Measurements from ENCODE around the gene MRPS24.
A peak's percentile ranks its signal among the peaks of the same experiment; 100 is the strongest.

MRPS24 gene

DNA sequence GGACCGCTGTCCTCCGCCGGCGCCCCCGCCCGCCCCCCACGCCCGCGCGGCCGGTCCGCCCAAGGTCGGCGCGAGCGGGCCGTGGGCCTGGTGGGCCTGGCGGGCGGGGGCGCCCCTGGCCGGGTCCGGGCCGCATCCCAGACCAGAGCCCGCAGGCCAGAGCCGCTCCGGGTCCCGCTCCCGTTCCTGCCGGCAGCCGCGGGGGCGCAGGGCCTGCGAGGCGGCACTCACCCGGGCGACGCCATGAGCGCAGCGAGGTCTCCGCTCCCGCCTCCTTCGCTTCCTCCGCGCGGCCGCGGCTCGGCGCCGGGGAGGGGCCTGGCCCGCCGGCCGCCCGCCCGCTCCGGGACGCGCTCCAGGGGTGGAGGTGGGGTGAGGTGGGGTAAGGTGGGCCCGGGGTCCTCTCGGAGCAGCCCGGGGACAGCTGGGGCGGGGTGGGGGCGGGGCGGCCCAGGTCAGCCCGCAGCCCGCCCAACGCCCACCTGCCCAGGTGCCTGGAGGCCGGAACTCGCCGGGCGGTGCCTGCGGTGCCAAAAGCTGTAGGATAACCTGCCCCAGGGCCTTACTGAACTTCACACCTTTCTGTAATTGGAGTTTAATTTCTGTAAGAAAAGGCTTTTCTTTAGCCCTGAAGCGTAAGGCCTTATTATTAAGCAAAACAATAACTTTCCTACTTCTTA is 37.2 kb upstream of the MRPS24 start, which contains the start of gene URGCP:
TSS of gene URGCP (minus strand) at position 266 of the 680 bp plus-strand sequence. CDS start at position 245, 21 bp downstream.
- Histone ChIP-seq H3K36me3 (ENCODE audit: insufficient read depth, low read length) (0 out of 2 replicates have a peak, but pooled peaks cover 1% of the 10 kb centered on the region), H2AFZ (ENCODE audit: low read length) (peak within 1 kb of the TSS; percentile 60), H3K4me2 (ENCODE audit: low read length) (peak within 1 kb of the TSS; percentile 75), H3K27me3 (ENCODE audit: insufficient read depth, low read length) (no peaks in the 10 kb centered on the region), H3K9me3 (ENCODE audit: low read length) (no peaks in the 10 kb centered on the region), H3K27ac (ENCODE audit: low read depth, low read length, poor library complexity, severe bottlenecking) (peak within 1 kb of the TSS; percentile 51), H3K4me3 (ENCODE audit: low read depth, low read length, poor library complexity, severe bottlenecking) (peak within 1 kb of the TSS; percentile 93), H3K79me2 (ENCODE audit: insufficient read depth, low read length) (peaks cover 43% of the 10 kb centered on the region), H4K20me1 (ENCODE audit: insufficient read depth, low read length) (no peaks in the 10 kb centered on the region), H3K9ac (ENCODE audit: low read length) (peak within 1 kb of the TSS; percentile 90), H3K4me1 (ENCODE audit: insufficient read depth, low read length, severe bottlenecking) (peaks cover 33% of the 10 kb centered on the region), H3F3A (ENCODE audit: insufficient read depth, low read length) (peaks cover 3% of the 10 kb centered on the region; the same call in 1 of the 2 replicates), H3K9me2 (ENCODE audit: low read depth, low read length) (no peaks in the 10 kb centered on the region)
- TF ChIP-seq, protein P1, sequence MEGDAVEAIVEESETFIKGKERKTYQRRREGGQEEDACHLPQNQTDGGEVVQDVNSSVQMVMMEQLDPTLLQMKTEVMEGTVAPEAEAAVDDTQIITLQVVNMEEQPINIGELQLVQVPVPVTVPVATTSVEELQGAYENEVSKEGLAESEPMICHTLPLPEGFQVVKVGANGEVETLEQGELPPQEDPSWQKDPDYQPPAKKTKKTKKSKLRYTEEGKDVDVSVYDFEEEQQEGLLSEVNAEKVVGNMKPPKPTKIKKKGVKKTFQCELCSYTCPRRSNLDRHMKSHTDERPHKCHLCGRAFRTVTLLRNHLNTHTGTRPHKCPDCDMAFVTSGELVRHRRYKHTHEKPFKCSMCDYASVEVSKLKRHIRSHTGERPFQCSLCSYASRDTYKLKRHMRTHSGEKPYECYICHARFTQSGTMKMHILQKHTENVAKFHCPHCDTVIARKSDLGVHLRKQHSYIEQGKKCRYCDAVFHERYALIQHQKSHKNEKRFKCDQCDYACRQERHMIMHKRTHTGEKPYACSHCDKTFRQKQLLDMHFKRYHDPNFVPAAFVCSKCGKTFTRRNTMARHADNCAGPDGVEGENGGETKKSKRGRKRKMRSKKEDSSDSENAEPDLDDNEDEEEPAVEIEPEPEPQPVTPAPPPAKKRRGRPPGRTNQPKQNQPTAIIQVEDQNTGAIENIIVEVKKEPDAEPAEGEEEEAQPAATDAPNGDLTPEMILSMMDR (IDR thresholded peaks at IDR 0.05; ENCODE audit: low read length), result no peak
- no peak for TF ChIP-seq EZH2 (IDR thresholded peaks at IDR 0.05; ENCODE audit: borderline replicate concordance, low read length)

DNA sequence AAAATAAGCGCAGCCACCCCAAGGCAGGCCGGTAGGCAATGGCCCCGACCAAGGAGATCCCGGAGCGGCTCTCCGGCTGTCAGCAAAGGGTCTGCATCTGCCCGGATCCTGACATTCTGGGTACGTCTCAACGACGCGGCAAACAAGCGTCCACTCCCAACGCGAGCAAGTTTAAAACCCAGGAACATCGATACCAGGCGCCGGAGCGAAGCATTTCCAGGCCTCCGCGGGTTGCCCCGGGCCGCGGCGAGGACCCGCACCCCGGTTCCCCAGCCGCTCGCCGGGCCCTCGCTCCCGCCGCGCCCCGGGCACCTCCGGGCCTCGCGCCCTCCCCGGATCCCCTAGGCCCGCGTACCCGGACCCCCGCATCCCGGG is 36.6 kb upstream of the MRPS24 start:
- H3K27me3 ChIP-seq (ENCODE audit: insufficient read depth, low read length), result no peaks in the 10 kb centered on the region
- no peaks in the 10 kb centered on the region for H4K20me1 ChIP-seq (ENCODE audit: insufficient read depth, low read length)
- H3K36me3 ChIP-seq (ENCODE audit: insufficient read depth, low read length), result 0 out of 2 replicates have a peak, but pooled peaks cover 4% of the 10 kb centered on the region
- H3K27ac ChIP-seq (ENCODE audit: low read depth, low read length, poor library complexity, severe bottlenecking), result no peak overlapping the region
- peaks cover 33% of the 10 kb centered on the region for H3K4me1 ChIP-seq (ENCODE audit: insufficient read depth, low read length, severe bottlenecking)
- peak overlapping the region; percentile 90 for H3K9ac ChIP-seq (ENCODE audit: low read length)
- no peak overlapping the region for H2AFZ ChIP-seq (ENCODE audit: low read length)
- H3F3A ChIP-seq (ENCODE audit: insufficient read depth, low read length), result peaks cover 3% of the 10 kb centered on the region; the same call in 1 of the 2 replicates
- H3K9me2 ChIP-seq (ENCODE audit: low read depth, low read length), result no peaks in the 10 kb centered on the region
- no peaks in the 10 kb centered on the region for H3K9me3 ChIP-seq (ENCODE audit: low read length)
- H3K4me3 ChIP-seq (ENCODE audit: low read depth, low read length, poor library complexity, severe bottlenecking), result peak overlapping the region; percentile 93
- TF ChIP-seq, protein P1 (IDR thresholded peaks at IDR 0.05; ENCODE audit: low read length), result no peak
- no peak for TF ChIP-seq EZH2 (IDR thresholded peaks at IDR 0.05; ENCODE audit: borderline replicate concordance, low read length)
- H3K4me2 ChIP-seq (ENCODE audit: low read length), result peak overlapping the region; percentile 75
- peaks cover 48% of the 10 kb centered on the region for H3K79me2 ChIP-seq (ENCODE audit: insufficient read depth, low read length)

DNA sequence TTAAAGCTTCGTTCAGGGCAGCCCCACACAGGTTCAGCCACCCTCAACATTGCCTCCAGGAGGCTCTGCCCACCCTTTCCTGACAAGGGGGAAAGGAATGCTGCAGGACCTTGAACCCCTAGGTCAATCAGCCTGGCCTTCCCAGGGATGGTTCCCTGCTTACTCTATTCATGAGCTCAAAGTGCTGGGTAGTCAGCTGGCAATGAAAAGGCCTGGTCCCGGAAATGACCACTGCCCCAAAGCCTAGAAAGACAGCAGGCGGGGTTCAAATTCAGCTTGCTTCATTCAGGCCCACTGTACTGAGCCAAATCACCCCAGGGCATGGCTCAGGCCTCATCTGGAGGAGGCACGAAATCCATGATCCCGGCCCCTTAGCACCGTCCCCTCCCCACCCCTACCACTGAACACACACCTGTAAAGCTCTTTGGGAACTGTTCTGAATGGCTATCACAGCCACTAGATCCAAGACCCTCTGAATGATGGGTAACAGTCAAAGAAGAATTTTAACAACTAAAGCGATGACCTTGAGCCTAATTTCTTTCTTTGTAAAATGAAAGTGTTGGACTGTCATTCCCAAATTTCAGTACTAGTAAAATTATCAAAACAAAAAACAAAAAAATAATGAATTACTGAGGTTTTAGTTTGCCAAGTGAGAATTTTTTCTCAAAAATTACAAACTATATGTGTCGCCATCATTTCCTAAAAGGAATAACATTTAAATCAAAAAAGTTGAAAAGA is 36.1 kb upstream of the MRPS24 start:
- 0 out of 2 replicates have a peak, but pooled peaks cover 4% of the 10 kb centered on the region for H3K36me3 ChIP-seq (ENCODE audit: insufficient read depth, low read length)
- H2AFZ ChIP-seq (ENCODE audit: low read length), result no peak overlapping the region
- peak overlapping the region; percentile 75 for H3K4me2 ChIP-seq (ENCODE audit: low read length)
- H3K9ac ChIP-seq (ENCODE audit: low read length), result peak overlapping the region; percentile 90
- peaks cover 3% of the 10 kb centered on the region; the same call in 1 of the 2 replicates for H3F3A ChIP-seq (ENCODE audit: insufficient read depth, low read length)
- no peak for TF ChIP-seq EZH2 (IDR thresholded peaks at IDR 0.05; ENCODE audit: borderline replicate concordance, low read length)
- TF ChIP-seq, protein P1 (IDR thresholded peaks at IDR 0.05; ENCODE audit: low read length), result no peak
- no peak overlapping the region for H3K27ac ChIP-seq (ENCODE audit: low read depth, low read length, poor library complexity, severe bottlenecking)
- H3K9me3 ChIP-seq (ENCODE audit: low read length), result no peaks in the 10 kb centered on the region
- H4K20me1 ChIP-seq (ENCODE audit: insufficient read depth, low read length), result no peaks in the 10 kb centered on the region
- H3K79me2 ChIP-seq (ENCODE audit: insufficient read depth, low read length), result peaks cover 51% of the 10 kb centered on the region
- peak overlapping the region; percentile 93 for H3K4me3 ChIP-seq (ENCODE audit: low read depth, low read length, poor library complexity, severe bottlenecking)
- H3K9me2 ChIP-seq (ENCODE audit: low read depth, low read length), result no peaks in the 10 kb centered on the region
- no peaks in the 10 kb centered on the region for H3K27me3 ChIP-seq (ENCODE audit: insufficient read depth, low read length)
- peaks cover 33% of the 10 kb centered on the region for H3K4me1 ChIP-seq (ENCODE audit: insufficient read depth, low read length, severe bottlenecking)

Data from OCI-LY1 (cell line).